ENCODE data around the gene ABI3.

DNA sequence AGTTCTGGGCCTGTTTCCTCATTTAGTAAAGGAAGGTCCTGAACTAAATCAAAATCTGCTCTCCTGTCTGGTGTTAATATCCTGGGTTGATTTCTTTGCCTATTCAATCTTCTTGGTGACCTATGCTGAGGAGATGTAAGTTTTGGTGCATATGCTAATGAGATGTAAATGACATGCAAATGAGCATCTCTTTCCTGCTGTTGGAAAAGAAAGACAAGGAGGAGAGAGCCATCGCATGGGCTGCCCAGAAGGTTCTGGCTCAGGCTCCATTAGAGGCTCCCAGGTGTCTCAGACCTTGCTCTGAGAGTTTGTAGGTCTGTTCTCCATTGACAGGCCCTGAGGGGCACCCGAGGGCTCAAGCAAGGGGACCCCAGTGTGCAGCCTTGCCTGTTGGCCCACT, 3.3 kb downstream of the ABI3 start:
- TF ChIP-seq, protein P1, sequence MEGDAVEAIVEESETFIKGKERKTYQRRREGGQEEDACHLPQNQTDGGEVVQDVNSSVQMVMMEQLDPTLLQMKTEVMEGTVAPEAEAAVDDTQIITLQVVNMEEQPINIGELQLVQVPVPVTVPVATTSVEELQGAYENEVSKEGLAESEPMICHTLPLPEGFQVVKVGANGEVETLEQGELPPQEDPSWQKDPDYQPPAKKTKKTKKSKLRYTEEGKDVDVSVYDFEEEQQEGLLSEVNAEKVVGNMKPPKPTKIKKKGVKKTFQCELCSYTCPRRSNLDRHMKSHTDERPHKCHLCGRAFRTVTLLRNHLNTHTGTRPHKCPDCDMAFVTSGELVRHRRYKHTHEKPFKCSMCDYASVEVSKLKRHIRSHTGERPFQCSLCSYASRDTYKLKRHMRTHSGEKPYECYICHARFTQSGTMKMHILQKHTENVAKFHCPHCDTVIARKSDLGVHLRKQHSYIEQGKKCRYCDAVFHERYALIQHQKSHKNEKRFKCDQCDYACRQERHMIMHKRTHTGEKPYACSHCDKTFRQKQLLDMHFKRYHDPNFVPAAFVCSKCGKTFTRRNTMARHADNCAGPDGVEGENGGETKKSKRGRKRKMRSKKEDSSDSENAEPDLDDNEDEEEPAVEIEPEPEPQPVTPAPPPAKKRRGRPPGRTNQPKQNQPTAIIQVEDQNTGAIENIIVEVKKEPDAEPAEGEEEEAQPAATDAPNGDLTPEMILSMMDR (IDR thresholded peaks at IDR 0.05) = no peak
- TF ChIP-seq ZFX (IDR thresholded peaks at IDR 0.05; ENCODE audit: borderline replicate concordance) = no peak
